Measurements from ENCODE around the gene SLC45A2. TPM values are rescaled to one million over a fixed set of nuclear protein-coding genes. Genes with fewer than 3 reads are reported as not detected.

SLC45A2 gene
- total RNA-seq, 2 experiments from 2014 or later = not detected

- peaks cover 7% of the 10 kb centered on the region for H3K4me1 ChIP-seq (ENCODE audit: insufficient read depth, low read length)
- peaks cover 78% of the 10 kb centered on the region for H3K27me3 Mint-ChIP-seq
- no peaks in the 10 kb centered on the region for H3K9me3 Mint-ChIP-seq
- H3K36me3 ChIP-seq (ENCODE audit: insufficient read depth, low read length) = no peaks in the 10 kb centered on the region
- ATAC-seq (ENCODE audit: poor library complexity) = no peak
- no peak overlapping the region for H3K4me3 Mint-ChIP-seq
- no peak overlapping the region for H3K27ac ChIP-seq (ENCODE audit: low read depth in 1 of 2, low read length in 2 of 2)
- H3K4me1 Mint-ChIP-seq (ENCODE audit: low read depth) = no peaks in the 10 kb centered on the region
- peaks cover 40 to 63% of the 10 kb centered on the region in 2 experiments for H3K27me3 ChIP-seq (ENCODE audit: control insufficient read depth in 1 of 2, insufficient read depth in 2 of 2, low read length in 2 of 2)
- ChIA-PET POLR2A (no interaction called here), CTCF (no interaction called here)
- no peak overlapping the region for H3K27ac Mint-ChIP-seq
- H3K9me3 ChIP-seq (ENCODE audit: control insufficient read depth in 1 of 2, insufficient read depth in 1 of 2, low read length in 2 of 2) = peaks cover 0 to 26% of the 10 kb centered on the region in 2 experiments
- no peak overlapping the region for H3K4me3 ChIP-seq (ENCODE audit: low read length)
- no peak for DNase-seq
- H3K36me3 Mint-ChIP-seq (ENCODE audit: low read depth) = no peaks in the 10 kb centered on the region
- intact Hi-C loops (cut with DNase I, micrococcal nuclease) = loop anchor here in 1 of 2 experiments (10.0 kb wide), 1 partner anchor 352 kb away; no protein-coding TSS in a partner anchor
- TF ChIP-seq, protein P1, sequence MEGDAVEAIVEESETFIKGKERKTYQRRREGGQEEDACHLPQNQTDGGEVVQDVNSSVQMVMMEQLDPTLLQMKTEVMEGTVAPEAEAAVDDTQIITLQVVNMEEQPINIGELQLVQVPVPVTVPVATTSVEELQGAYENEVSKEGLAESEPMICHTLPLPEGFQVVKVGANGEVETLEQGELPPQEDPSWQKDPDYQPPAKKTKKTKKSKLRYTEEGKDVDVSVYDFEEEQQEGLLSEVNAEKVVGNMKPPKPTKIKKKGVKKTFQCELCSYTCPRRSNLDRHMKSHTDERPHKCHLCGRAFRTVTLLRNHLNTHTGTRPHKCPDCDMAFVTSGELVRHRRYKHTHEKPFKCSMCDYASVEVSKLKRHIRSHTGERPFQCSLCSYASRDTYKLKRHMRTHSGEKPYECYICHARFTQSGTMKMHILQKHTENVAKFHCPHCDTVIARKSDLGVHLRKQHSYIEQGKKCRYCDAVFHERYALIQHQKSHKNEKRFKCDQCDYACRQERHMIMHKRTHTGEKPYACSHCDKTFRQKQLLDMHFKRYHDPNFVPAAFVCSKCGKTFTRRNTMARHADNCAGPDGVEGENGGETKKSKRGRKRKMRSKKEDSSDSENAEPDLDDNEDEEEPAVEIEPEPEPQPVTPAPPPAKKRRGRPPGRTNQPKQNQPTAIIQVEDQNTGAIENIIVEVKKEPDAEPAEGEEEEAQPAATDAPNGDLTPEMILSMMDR (IDR thresholded peaks at IDR 0.05) = no peak
Measured at GRCh38 chr5:33937017-33937706, 47.3 kb downstream of the SLC45A2 start.

GRCh38 chr5:33936381-33937016 is 48.0 kb downstream of the SLC45A2 start, which contains the start of gene RXFP3:
RXFP3 (plus strand) TSS chr5:33936386; CDS start chr5:33936741, 355 bp downstream.
- Mint-ChIP-seq H3K36me3 (ENCODE audit: low read depth) (no peaks in the 10 kb centered on the region), H3K27me3 (peaks cover 74% of the 10 kb centered on the region), H3K4me1 (ENCODE audit: low read depth) (no peaks in the 10 kb centered on the region), H3K27ac (no peak within 1 kb of the TSS), H3K4me3 (no peak within 1 kb of the TSS), H3K9me3 (no peaks in the 10 kb centered on the region)
- ATAC-seq (ENCODE audit: poor library complexity) = no peak
- intact Hi-C loops (cut with DNase I, micrococcal nuclease) = loop anchor here in 1 of 2 experiments (10.0 kb wide), 1 partner anchor 352 kb away; no protein-coding TSS in a partner anchor
- Histone ChIP-seq H3K4me1 (ENCODE audit: insufficient read depth, low read length) (peaks cover 7% of the 10 kb centered on the region), H3K9me3 (ENCODE audit: control insufficient read depth in 1 of 2, insufficient read depth in 1 of 2, low read length in 2 of 2) (peaks cover 0 to 26% of the 10 kb centered on the region in 2 experiments), H3K27ac (ENCODE audit: low read depth in 1 of 2, low read length in 2 of 2) (no peak within 1 kb of the TSS), H3K36me3 (ENCODE audit: insufficient read depth, low read length) (no peaks in the 10 kb centered on the region), H3K27me3 (ENCODE audit: control insufficient read depth in 1 of 2, insufficient read depth in 2 of 2, low read length in 2 of 2) (peaks cover 37 to 56% of the 10 kb centered on the region in 2 experiments), H3K4me3 (ENCODE audit: low read length) (no peak within 1 kb of the TSS)
- POLR2A ChIA-PET = no interaction called here
- TF ChIP-seq, protein P1 (IDR thresholded peaks at IDR 0.05) = no peak
- DNase-seq = no peak
- CTCF ChIA-PET = interaction anchor here (2.6 kb wide), 1 partner anchor 501 kb away, joined by 13 read pairs; no protein-coding TSS in a partner anchor

GRCh38 chr5:33936004-33936380 is 48.5 kb downstream of the SLC45A2 start:
- H3K9me3 Mint-ChIP-seq = no peaks in the 10 kb centered on the region
- ChIA-PET POLR2A (no interaction called here), CTCF (interaction anchor here (2.6 kb wide), 1 partner anchor 501 kb away, joined by 13 read pairs; no protein-coding TSS in a partner anchor)
- no peak overlapping the region for H3K4me3 Mint-ChIP-seq
- Histone ChIP-seq H3K4me3 (ENCODE audit: low read length) (no peak overlapping the region), H3K4me1 (ENCODE audit: insufficient read depth, low read length) (peaks cover 7% of the 10 kb centered on the region), H3K27ac (ENCODE audit: low read depth in 1 of 2, low read length in 2 of 2) (no peak overlapping the region), H3K36me3 (ENCODE audit: insufficient read depth, low read length) (no peaks in the 10 kb centered on the region), H3K27me3 (ENCODE audit: control insufficient read depth in 1 of 2, insufficient read depth in 2 of 2, low read length in 2 of 2) (peaks cover 37 to 56% of the 10 kb centered on the region in 2 experiments), H3K9me3 (ENCODE audit: control insufficient read depth in 1 of 2, insufficient read depth in 1 of 2, low read length in 2 of 2) (peaks cover 0 to 26% of the 10 kb centered on the region in 2 experiments)
- no peaks in the 10 kb centered on the region for H3K4me1 Mint-ChIP-seq (ENCODE audit: low read depth)
- intact Hi-C loops (cut with DNase I, micrococcal nuclease) = loop anchor here in 1 of 2 experiments (10.0 kb wide), 1 partner anchor 351 kb away; no protein-coding TSS in a partner anchor
- ATAC-seq (ENCODE audit: poor library complexity) = peak; percentile 61
- no peaks in the 10 kb centered on the region for H3K36me3 Mint-ChIP-seq (ENCODE audit: low read depth)
- peaks cover 69% of the 10 kb centered on the region for H3K27me3 Mint-ChIP-seq
- TF ChIP-seq, protein P1 (IDR thresholded peaks at IDR 0.05) = no peak
- H3K27ac Mint-ChIP-seq = no peak overlapping the region
- DNase-seq = peak in 8 of 14 experiments; percentile 1 to 51 (median 11)
